OCI-LY7 (cell line): ENCODE results near the gene HS3ST5. TPM values are rescaled to one million over a fixed set of nuclear protein-coding genes. Genes with fewer than 3 reads are reported as not detected.

Experiments used
- BruUV-seq: library from RNA; stranded (reverse); fragments of 400-500 nt; replicated peaks from 2 replicates; lab custom pipeline; 2021; lab: Mats Ljungman, UMichigan
- CTCF ChIA-PET: fragments of 300-600 bp; sonication (Branson Sonifier 250); formaldehyde crosslinking; loops from one replicate; lab custom pipeline; 2022; ENCODE audit warnings: antibody characterized with exemption; ENCODE audit not compliant: unreplicated experiment; lab: Charles Lee
- POLR2A ChIA-PET: fragments of 300-600 bp; sonication (Branson Sonifier 250); formaldehyde crosslinking; loops from one replicate; lab custom pipeline; 2022; ENCODE audit warnings: antibody characterized with exemption; lab: Charles Lee
- DNase-seq: peaks from one replicate; pipeline ENCODE4 v3.0.0-alpha.2; 2015; ENCODE audit warnings: low spot score
- H2AFZ ChIP-seq: fragments of 200-600 bp; sonication (generic), shearing (Covaris generic); 2 replicates; pipeline ENCODE4 v1.6.1; 2014; ENCODE audit warnings: mild to moderate bottlenecking, antibody characterized with exemption, low read length, moderate library complexity
- H3K27ac ChIP-seq: fragments of 200-600 bp; sonication (generic); 2 replicates; pipeline ENCODE4 v1.5.1; 2014; ENCODE audit warnings: mixed run types, low read depth, mild to moderate bottlenecking, moderate library complexity, low read length, inconsistent platforms; ENCODE audit not compliant: poor library complexity, severe bottlenecking
- H3K36me3 ChIP-seq: fragments of 200-600 bp; sonication (generic); 2 replicates; pipeline ENCODE4 v1.6.1; 2014; ENCODE audit warnings: mild to moderate bottlenecking, antibody characterized with exemption, low read length, moderate library complexity, mixed read lengths; ENCODE audit not compliant: insufficient read depth
- H3K4me1 ChIP-seq: fragments of 200-600 bp; sonication (generic); 2 replicates; pipeline ENCODE4 v1.5.1; 2014; ENCODE audit warnings: mild to moderate bottlenecking, low read length; ENCODE audit not compliant: insufficient read depth, poor library complexity, severe bottlenecking
- H3K4me2 ChIP-seq: fragments of 200-600 bp; sonication (generic); 2 replicates; pipeline ENCODE4 v1.6.1; 2014; ENCODE audit warnings: mild to moderate bottlenecking, low read length
- H3K4me3 ChIP-seq: fragments of 200-600 bp; sonication (generic); 2 replicates; pipeline ENCODE4 v1.5.1; 2014; ENCODE audit warnings: mild to moderate bottlenecking, low read depth, low read length; ENCODE audit not compliant: poor library complexity, severe bottlenecking
- H3K79me2 ChIP-seq: fragments of 200-600 bp; sonication (generic); 2 replicates; pipeline ENCODE4 v1.6.1; 2016; ENCODE audit warnings: low read depth, mild to moderate bottlenecking, low read length, moderate library complexity, mixed read lengths; ENCODE audit not compliant: insufficient read depth
- H3K9me2 ChIP-seq: fragments of 200-600 bp; sonication (generic); 2 replicates; pipeline ENCODE4 v1.6.1; 2016; ENCODE audit warnings: mild to moderate bottlenecking, low read length, mixed read lengths; ENCODE audit not compliant: insufficient read depth
- H3K9me3 ChIP-seq: fragments of 200-600 bp; sonication (generic); 2 replicates; pipeline ENCODE4 v1.6.1; 2014; ENCODE audit warnings: mild to moderate bottlenecking, mixed run types, low read length, mixed read lengths
- H4K20me1 ChIP-seq: fragments of 200-600 bp; sonication (generic); 2 replicates; pipeline ENCODE4 v1.6.1; 2014; ENCODE audit warnings: mild to moderate bottlenecking, antibody characterized with exemption, low read length, moderate library complexity, mixed read lengths; ENCODE audit not compliant: insufficient read depth
- EZH2phosphoT487 ChIP-seq: fragments of 200-600 bp; sonication (generic); IDR thresholded peaks from 2 replicates; pipeline ENCODE4 v1.6.1; 2018; ENCODE audit warnings: low read depth, borderline replicate concordance, mild to moderate bottlenecking, mixed run types, antibody characterized with exemption, low read length, moderate library complexity, mixed read lengths
- intact Hi-C: fragments of 100-400 bp; cut with micrococcal nuclease; formaldehyde crosslinking; loops from one replicate; pipeline ENCODE4 v1.10.0; 2022; ENCODE audit not compliant: unreplicated experiment
- total RNA-seq, 2 experiments: library from RNA; depleted of rRNA in 1 of 2; stranded (reverse); fragments of >200 nt in 1 of 2; shearing (Covaris generic) in 1 of 2; gene quantifications; 2 replicates each; pipeline ENCODE4 v1.2.3, GENCODE V29; 2014 to 2022
- TF ChIP-seq, protein P1 (sequence below): fragments of 200-600 bp; sonication (generic); conservative IDR thresholded peaks from 2 replicates; pipeline ENCODE4 v1.5.1; 2014; ENCODE audit warnings: mild to moderate bottlenecking, antibody characterized with exemption, low read length, moderate library complexity, mixed read lengths

Gene HS3ST5
- total RNA-seq, 2 experiments from 2014 or later, result not detected

GRCh38 chr6:114125576-114125975, 217.2 kb downstream of the HS3ST5 start:
- Histone ChIP-seq H3K4me3 (no peak overlapping the region), H3K4me2 (no peak overlapping the region), H3K4me1 (no peaks in the 10 kb centered on the region), H3K36me3 (no peaks in the 10 kb centered on the region), H4K20me1 (no peaks in the 10 kb centered on the region), H3K79me2 (no peaks in the 10 kb centered on the region), H3K9me3 (no peaks in the 10 kb centered on the region), H3K9me2 (no peaks in the 10 kb centered on the region), H3K27ac (no peak overlapping the region), H2AFZ (no peak overlapping the region)
- ChIA-PET CTCF (no interaction called here), POLR2A (no interaction called here)
- TF ChIP-seq, protein P1, sequence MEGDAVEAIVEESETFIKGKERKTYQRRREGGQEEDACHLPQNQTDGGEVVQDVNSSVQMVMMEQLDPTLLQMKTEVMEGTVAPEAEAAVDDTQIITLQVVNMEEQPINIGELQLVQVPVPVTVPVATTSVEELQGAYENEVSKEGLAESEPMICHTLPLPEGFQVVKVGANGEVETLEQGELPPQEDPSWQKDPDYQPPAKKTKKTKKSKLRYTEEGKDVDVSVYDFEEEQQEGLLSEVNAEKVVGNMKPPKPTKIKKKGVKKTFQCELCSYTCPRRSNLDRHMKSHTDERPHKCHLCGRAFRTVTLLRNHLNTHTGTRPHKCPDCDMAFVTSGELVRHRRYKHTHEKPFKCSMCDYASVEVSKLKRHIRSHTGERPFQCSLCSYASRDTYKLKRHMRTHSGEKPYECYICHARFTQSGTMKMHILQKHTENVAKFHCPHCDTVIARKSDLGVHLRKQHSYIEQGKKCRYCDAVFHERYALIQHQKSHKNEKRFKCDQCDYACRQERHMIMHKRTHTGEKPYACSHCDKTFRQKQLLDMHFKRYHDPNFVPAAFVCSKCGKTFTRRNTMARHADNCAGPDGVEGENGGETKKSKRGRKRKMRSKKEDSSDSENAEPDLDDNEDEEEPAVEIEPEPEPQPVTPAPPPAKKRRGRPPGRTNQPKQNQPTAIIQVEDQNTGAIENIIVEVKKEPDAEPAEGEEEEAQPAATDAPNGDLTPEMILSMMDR, result no peak
- TF ChIP-seq EZH2phosphoT487, result no peak
- intact Hi-C loops, result no loop called here
- no TSS peak for BruUV-seq
- DNase-seq, result no peak

DNA sequence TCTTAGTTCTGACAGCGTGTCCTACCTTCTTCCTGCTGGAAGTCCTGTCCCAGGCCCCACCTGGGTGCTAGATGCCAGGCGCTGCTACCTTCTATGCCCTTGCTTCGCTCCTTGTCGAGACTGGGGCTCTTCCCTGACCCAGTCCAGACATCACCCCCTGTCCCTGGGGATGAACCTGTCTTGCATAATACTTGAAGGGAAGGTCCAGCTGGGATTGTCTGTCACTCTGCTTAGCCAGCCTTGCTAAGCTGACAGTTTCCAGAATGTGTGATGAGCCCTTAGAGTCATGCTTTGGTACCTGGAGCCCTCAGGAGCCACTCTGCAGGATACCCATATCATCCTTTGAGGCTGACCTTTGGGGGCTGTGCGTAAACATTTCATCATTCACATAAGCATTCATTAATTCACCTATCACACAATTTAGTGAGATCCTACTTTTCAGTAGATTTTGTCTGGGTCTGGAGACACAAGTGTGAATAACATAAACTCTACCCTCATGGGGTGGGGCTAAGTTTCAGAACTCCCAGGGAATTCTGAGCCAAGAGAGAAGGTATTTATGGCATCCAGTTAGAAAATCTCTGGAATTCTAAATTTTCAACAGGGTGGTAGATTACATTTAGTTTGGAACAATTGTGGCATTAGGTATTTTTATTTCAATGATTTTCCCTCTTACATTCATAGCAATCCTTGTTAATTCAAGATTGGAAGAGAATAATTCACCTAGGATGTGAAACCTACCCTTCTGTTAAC, 220.7 kb downstream of the HS3ST5 start:
- TF ChIP-seq, protein P1, result no peak
- no peak for TF ChIP-seq EZH2phosphoT487
- ChIA-PET POLR2A (no interaction called here), CTCF (no interaction called here)
- Histone ChIP-seq H3K9me3 (no peaks in the 10 kb centered on the region), H3K9me2 (no peaks in the 10 kb centered on the region), H3K27ac (no peak overlapping the region), H3K79me2 (no peaks in the 10 kb centered on the region), H3K36me3 (no peaks in the 10 kb centered on the region), H4K20me1 (no peaks in the 10 kb centered on the region), H3K4me3 (no peak overlapping the region), H3K4me1 (no peaks in the 10 kb centered on the region), H3K4me2 (no peak overlapping the region), H2AFZ (no peak overlapping the region)
- no peak for DNase-seq
- BruUV-seq, result no TSS peak
- intact Hi-C loops, result no loop called here

DNA sequence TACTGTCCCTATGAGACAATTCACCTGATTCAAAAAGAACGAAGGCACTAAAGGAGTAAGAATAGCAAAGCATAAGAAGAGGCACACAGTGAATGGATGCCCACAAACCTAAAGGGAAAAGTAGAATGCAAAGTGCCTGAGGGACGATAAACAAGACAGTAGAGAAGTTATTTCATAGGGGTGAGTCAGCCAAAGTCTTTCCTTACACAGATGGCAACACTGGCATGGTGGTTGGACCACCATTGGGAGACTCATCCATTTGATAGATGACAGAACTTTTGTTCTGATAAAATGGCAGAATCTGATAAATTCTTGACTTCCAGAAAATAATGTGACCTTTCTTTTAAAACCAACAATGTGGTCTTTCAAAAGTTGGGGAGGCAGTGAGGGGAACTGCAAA, 223.8 kb downstream of the HS3ST5 start:
- H3K4me2 ChIP-seq, result no peak overlapping the region
- intact Hi-C loops, result no loop called here
- ChIA-PET POLR2A (no interaction called here), CTCF (no interaction called here)
- H3K79me2 ChIP-seq, result no peaks in the 10 kb centered on the region
- no peak overlapping the region for H3K4me3 ChIP-seq
- BruUV-seq, result no TSS peak
- H2AFZ ChIP-seq, result no peak overlapping the region
- H4K20me1 ChIP-seq, result no peaks in the 10 kb centered on the region
- TF ChIP-seq, protein P1, result no peak
- no peak for TF ChIP-seq EZH2phosphoT487
- no peaks in the 10 kb centered on the region for H3K9me3 ChIP-seq
- no peaks in the 10 kb centered on the region for H3K36me3 ChIP-seq
- no peaks in the 10 kb centered on the region for H3K9me2 ChIP-seq
- H3K27ac ChIP-seq, result no peak overlapping the region
- DNase-seq, result no peak
- H3K4me1 ChIP-seq, result no peaks in the 10 kb centered on the region
